Measurements from ENCODE around the gene SOX4.
"Not testable (repeated sequence)": the region's sequence is repeated elsewhere in the genome, so short reads cannot be mapped to it uniquely, and the experiment has no call there.

Gene SOX4

DNA sequence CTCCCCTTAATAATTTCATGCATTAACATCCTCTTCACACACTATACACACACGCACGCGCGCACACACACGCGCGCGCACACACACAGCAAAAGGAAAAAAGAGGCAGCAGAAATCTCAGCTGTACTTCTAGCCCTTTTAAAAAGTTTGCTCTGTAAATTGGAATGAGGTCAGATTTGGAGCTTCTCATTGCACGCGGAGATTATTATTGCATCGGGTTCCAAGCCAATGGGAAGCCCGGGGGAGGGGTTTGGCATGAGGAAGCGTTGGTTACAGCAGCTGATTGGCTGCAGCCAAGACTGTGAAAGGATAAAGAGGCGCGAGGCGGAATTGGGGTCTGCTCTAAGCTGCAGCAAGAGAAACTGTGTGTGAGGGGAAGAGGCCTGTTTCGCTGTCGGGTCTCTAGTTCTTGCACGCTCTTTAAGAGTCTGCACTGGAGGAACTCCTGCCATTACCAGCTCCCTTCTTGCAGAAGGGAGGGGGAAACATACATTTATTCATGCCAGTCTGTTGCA is at the start of gene SOX4:
Gene SOX4, plus strand, starts transcription at position 340 of the 515 bp plus-strand sequence. CDS start 784 bp downstream, outside the sequence.
- H3K4me1 ChIP-seq (ENCODE audit: insufficient read depth, low read length), result peaks cover 9% of the 10 kb centered on the region; the same call in 1 of the 2 replicates
- peaks cover 20% of the 10 kb centered on the region for H3K36me3 ChIP-seq (ENCODE audit: insufficient read depth, low read length)
- H3K9me3 ChIP-seq (ENCODE audit: control insufficient read depth, insufficient read depth, low read length), result no peaks in the 10 kb centered on the region
- H3K9ac ChIP-seq (ENCODE audit: low read depth, low read length), result peak within 1 kb of the TSS; percentile 87

- H3K36me3 ChIP-seq (ENCODE audit: insufficient read depth, low read length); H3K9ac ChIP-seq (ENCODE audit: low read depth, low read length); H3K4me1 ChIP-seq (ENCODE audit: insufficient read depth, low read length): not testable (repeated sequence)
- peaks cover 18% of the 10 kb centered on the region for H3K9me3 ChIP-seq (ENCODE audit: control insufficient read depth, insufficient read depth, low read length)
These were observed 41.3 kb upstream of the SOX4 start for GRCh38 chr6:21552286-21552685.

DNA sequence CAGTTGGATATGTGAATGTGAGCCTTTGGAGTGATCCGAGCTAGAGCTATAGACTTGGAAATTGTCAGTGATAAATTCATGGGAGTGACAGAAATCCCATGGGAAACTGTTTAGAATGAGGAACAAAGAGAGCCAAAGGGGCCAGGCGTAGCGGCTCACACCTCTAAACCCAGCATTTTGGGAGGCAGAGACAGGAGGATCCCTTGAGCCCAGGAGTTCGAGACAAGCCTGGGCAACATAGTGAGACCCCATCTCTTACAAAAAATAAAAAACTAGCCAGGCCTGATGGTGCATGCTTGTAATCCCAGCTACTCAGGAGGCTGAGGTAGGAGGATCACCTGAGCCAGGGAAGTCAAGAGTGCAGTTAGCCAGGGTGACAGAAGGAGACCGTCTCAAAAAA is 39.3 kb upstream of the SOX4 start:
- H3K4me1 ChIP-seq (ENCODE audit: insufficient read depth, low read length), result no peaks in the 10 kb centered on the region
- no peak overlapping the region for H3K9ac ChIP-seq (ENCODE audit: low read depth, low read length)
- no peaks in the 10 kb centered on the region for H3K36me3 ChIP-seq (ENCODE audit: insufficient read depth, low read length)
- peaks cover 5% of the 10 kb centered on the region; the same call in 1 of the 2 replicates for H3K9me3 ChIP-seq (ENCODE audit: control insufficient read depth, insufficient read depth, low read length)

GRCh38 chr6:21555197-21555596 is 38.4 kb upstream of the SOX4 start:
- Histone ChIP-seq H3K36me3 (ENCODE audit: insufficient read depth, low read length) (no peaks in the 10 kb centered on the region), H3K9me3 (ENCODE audit: control insufficient read depth, insufficient read depth, low read length) (no peaks in the 10 kb centered on the region), H3K4me1 (ENCODE audit: insufficient read depth, low read length) (no peaks in the 10 kb centered on the region), H3K9ac (ENCODE audit: low read depth, low read length) (no peak overlapping the region)

GRCh38 chr6:21556511-21556910 is 37.0 kb upstream of the SOX4 start:
- Histone ChIP-seq H3K36me3 (ENCODE audit: insufficient read depth, low read length) (no peaks in the 10 kb centered on the region), H3K9ac (ENCODE audit: low read depth, low read length) (no peak overlapping the region), H3K4me1 (ENCODE audit: insufficient read depth, low read length) (no peaks in the 10 kb centered on the region), H3K9me3 (ENCODE audit: control insufficient read depth, insufficient read depth, low read length) (no peaks in the 10 kb centered on the region)

GRCh38 chr6:21556968-21557721 is 36.4 kb upstream of the SOX4 start:
- Histone ChIP-seq H3K4me1 (ENCODE audit: insufficient read depth, low read length) (no peaks in the 10 kb centered on the region), H3K9ac (ENCODE audit: low read depth, low read length) (no peak overlapping the region), H3K9me3 (ENCODE audit: control insufficient read depth, insufficient read depth, low read length) (no peaks in the 10 kb centered on the region), H3K36me3 (ENCODE audit: insufficient read depth, low read length) (no peaks in the 10 kb centered on the region)

GRCh38 chr6:21559238-21559637 is 34.3 kb upstream of the SOX4 start:
- Histone ChIP-seq H3K9ac (ENCODE audit: low read depth, low read length) (no peak overlapping the region), H3K9me3 (ENCODE audit: control insufficient read depth, insufficient read depth, low read length) (no peaks in the 10 kb centered on the region), H3K4me1 (ENCODE audit: insufficient read depth, low read length) (no peaks in the 10 kb centered on the region), H3K36me3 (ENCODE audit: insufficient read depth, low read length) (no peaks in the 10 kb centered on the region)

DNA sequence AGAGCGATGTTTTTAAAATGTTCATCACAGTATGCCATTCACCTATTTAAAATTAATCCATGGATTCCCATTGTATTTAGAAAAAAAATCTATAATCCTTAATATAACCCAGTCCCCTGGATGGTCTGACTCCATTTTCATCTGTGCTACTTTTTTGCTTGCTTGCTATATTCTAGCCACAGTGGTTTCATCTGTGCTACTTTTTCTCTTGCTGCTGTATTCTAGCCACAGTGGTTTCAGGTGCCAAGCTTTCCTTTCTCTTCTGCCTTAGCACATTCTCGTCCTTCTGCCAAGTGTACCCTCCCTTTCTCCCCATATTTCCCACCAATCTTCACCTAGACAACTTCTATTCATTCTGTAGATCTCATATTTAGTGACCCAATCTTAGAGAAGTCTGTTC is 33.3 kb upstream of the SOX4 start:
- no peaks in the 10 kb centered on the region for H3K4me1 ChIP-seq (ENCODE audit: insufficient read depth, low read length)
- H3K9ac ChIP-seq (ENCODE audit: low read depth, low read length), result no peak overlapping the region
- no peaks in the 10 kb centered on the region for H3K9me3 ChIP-seq (ENCODE audit: control insufficient read depth, insufficient read depth, low read length)
- no peaks in the 10 kb centered on the region for H3K36me3 ChIP-seq (ENCODE audit: insufficient read depth, low read length)

- no peaks in the 10 kb centered on the region for H3K4me1 ChIP-seq (ENCODE audit: insufficient read depth, low read length)
These were observed 28.1 kb upstream of the SOX4 start for GRCh38 chr6:21565431-21565830.

GRCh38 chr6:21578523-21578922 is 15.0 kb upstream of the SOX4 start:
- Histone ChIP-seq H3K9ac (ENCODE audit: low read depth, low read length) (no peak overlapping the region), H3K4me1 (ENCODE audit: insufficient read depth, low read length) (no peaks in the 10 kb centered on the region), H3K9me3 (ENCODE audit: control insufficient read depth, insufficient read depth, low read length) (no peaks in the 10 kb centered on the region), H3K36me3 (ENCODE audit: insufficient read depth, low read length) (no peaks in the 10 kb centered on the region)

More at GRCh38 chr6:21565431-21565830, 28.1 kb upstream of the SOX4 start:
- Histone ChIP-seq H3K36me3 (ENCODE audit: insufficient read depth, low read length) (no peaks in the 10 kb centered on the region), H3K9ac (ENCODE audit: low read depth, low read length) (no peak overlapping the region), H3K9me3 (ENCODE audit: control insufficient read depth, insufficient read depth, low read length) (no peaks in the 10 kb centered on the region)

GRCh38 chr6:21582651-21583050 is 10.9 kb upstream of the SOX4 start:
- Histone ChIP-seq H3K9me3 (ENCODE audit: control insufficient read depth, insufficient read depth, low read length) (no peaks in the 10 kb centered on the region), H3K36me3 (ENCODE audit: insufficient read depth, low read length) (no peaks in the 10 kb centered on the region), H3K4me1 (ENCODE audit: insufficient read depth, low read length) (no peaks in the 10 kb centered on the region), H3K9ac (ENCODE audit: low read depth, low read length) (no peak overlapping the region)

- Histone ChIP-seq H3K9me3 (ENCODE audit: control insufficient read depth, insufficient read depth, low read length) (no peaks in the 10 kb centered on the region), H3K36me3 (ENCODE audit: insufficient read depth, low read length) (no peaks in the 10 kb centered on the region), H3K9ac (ENCODE audit: low read depth, low read length) (peak overlapping the region; percentile 87; the same call in 1 of the 2 replicates), H3K4me1 (ENCODE audit: insufficient read depth, low read length) (peaks cover 5% of the 10 kb centered on the region; the same call in 1 of the 2 replicates)
These were observed 7.3 kb upstream of the SOX4 start for GRCh38 chr6:21586300-21586699.

DNA sequence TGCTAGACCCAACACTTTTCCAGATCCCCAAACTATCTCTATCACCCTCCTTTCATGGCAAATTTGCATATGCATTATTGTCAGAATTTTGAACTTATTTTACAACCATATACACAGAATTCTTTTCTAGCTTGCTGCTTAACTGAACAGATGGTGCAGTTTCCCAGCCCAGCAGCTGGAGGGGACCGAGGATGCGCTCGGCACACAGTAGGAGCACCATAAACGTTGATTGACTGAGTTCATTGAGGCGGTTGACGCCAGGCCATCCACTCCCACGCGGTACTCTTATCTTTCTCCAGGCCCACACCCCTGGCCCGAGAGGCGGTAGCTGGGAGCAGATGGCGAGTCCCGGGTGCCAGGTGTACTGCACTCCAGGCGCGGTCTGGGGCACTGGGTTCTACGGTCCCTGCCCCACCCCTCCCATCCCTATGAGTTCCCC is 6.8 kb upstream of the SOX4 start:
- Histone ChIP-seq H3K9ac (ENCODE audit: low read depth, low read length) (peak overlapping the region; percentile 87), H3K4me1 (ENCODE audit: insufficient read depth, low read length) (peaks cover 5% of the 10 kb centered on the region; the same call in 1 of the 2 replicates), H3K9me3 (ENCODE audit: control insufficient read depth, insufficient read depth, low read length) (no peaks in the 10 kb centered on the region), H3K36me3 (ENCODE audit: insufficient read depth, low read length) (no peaks in the 10 kb centered on the region)

- Histone ChIP-seq H3K9me3 (ENCODE audit: control insufficient read depth, insufficient read depth, low read length) (no peaks in the 10 kb centered on the region), H3K9ac (ENCODE audit: low read depth, low read length) (peak overlapping the region; percentile 87), H3K36me3 (ENCODE audit: insufficient read depth, low read length) (no peaks in the 10 kb centered on the region), H3K4me1 (ENCODE audit: insufficient read depth, low read length) (peaks cover 5% of the 10 kb centered on the region; the same call in 1 of the 2 replicates)
These were observed 6.2 kb upstream of the SOX4 start for GRCh38 chr6:21587179-21587960.

Measured in ES-I3 (cell line).